Measurements from ENCODE around the gene ZNF554.

ZNF554 gene

GRCh38 chr19:2782329-2782935, 37.2 kb upstream of the ZNF554 start:
- DNase-seq (ENCODE audit: low read depth in 1 of 2, low spot score in 1 of 2): no peak
- H3K27ac ChIP-seq (replicated peaks): peak overlapping the region; percentile 95
- H3K4me3 ChIP-seq (replicated peaks; ENCODE audit: insufficient read depth, low read length): peak overlapping the region; percentile 93
- TF ChIP-seq REST (IDR thresholded peaks at IDR 0.05; ENCODE audit: insufficient replicate concordance, low read depth) (no peak), SPI1 (IDR thresholded peaks at IDR 0.05; ENCODE audit: borderline replicate concordance, low read depth) (no peak), CTCF (IDR thresholded peaks at IDR 0.05; ENCODE audit: insufficient read depth, low read length) (no peak), GABPA (IDR thresholded peaks at IDR 0.05; ENCODE audit: low read depth) (no peak), POLR2AphosphoS5 (IDR thresholded peaks at IDR 0.05; ENCODE audit: low read depth) (no peak)
- H3K27me3 ChIP-seq (ENCODE audit: insufficient read depth, poor library complexity, severe bottlenecking): no peaks in the 10 kb centered on the region

GRCh38 chr19:2782936-2783780, 36.5 kb upstream of the ZNF554 start, which contains the start of gene SGTA:
Gene SGTA (minus strand): TSS chr19:2783273. CDS start chr19:2769068, 14,205 bp downstream.
- TF ChIP-seq POLR2AphosphoS5 (IDR thresholded peaks at IDR 0.05; ENCODE audit: low read depth) (peak; percentile 48), REST (IDR thresholded peaks at IDR 0.05; ENCODE audit: insufficient replicate concordance, low read depth) (peak; percentile 47), GABPA (IDR thresholded peaks at IDR 0.05; ENCODE audit: low read depth) (peak; percentile 88), SPI1 (IDR thresholded peaks at IDR 0.05; ENCODE audit: borderline replicate concordance, low read depth) (peak; percentile 79), CTCF (IDR thresholded peaks at IDR 0.05; ENCODE audit: insufficient read depth, low read length) (peak; percentile 5)
- DNase-seq (ENCODE audit: low read depth in 1 of 2, low spot score in 1 of 2): peak; percentile 99 to 100
- Histone ChIP-seq H3K4me3 (replicated peaks; ENCODE audit: insufficient read depth, low read length) (peak within 1 kb of the TSS; percentile 93), H3K27me3 (ENCODE audit: insufficient read depth, poor library complexity, severe bottlenecking) (no peaks in the 10 kb centered on the region), H3K27ac (replicated peaks) (peak within 1 kb of the TSS; percentile 95)

GRCh38 chr19:2783781-2784145, 35.9 kb upstream of the ZNF554 start:
- no peak for DNase-seq (ENCODE audit: low read depth in 1 of 2, low spot score in 1 of 2)
- TF ChIP-seq CTCF (IDR thresholded peaks at IDR 0.05; ENCODE audit: insufficient read depth, low read length) (no peak), GABPA (IDR thresholded peaks at IDR 0.05; ENCODE audit: low read depth) (no peak), SPI1 (IDR thresholded peaks at IDR 0.05; ENCODE audit: borderline replicate concordance, low read depth) (no peak)
- Histone ChIP-seq H3K4me3 (replicated peaks; ENCODE audit: insufficient read depth, low read length) (0 out of 2 replicates have a peak overlapping the region, but pooled peaks have one; percentile 5), H3K27me3 (ENCODE audit: insufficient read depth, poor library complexity, severe bottlenecking) (no peaks in the 10 kb centered on the region), H3K27ac (replicated peaks) (peak overlapping the region; percentile 95)
